NCI-H1694 (cell line): ENCODE data around the gene EXOSC9.

ENCODE experiments used
- DNase-seq: peaks from one replicate; lab custom pipeline; 2025; lab: John Stamatoyannopoulos, UW

EXOSC9 gene

GRCh38 chr4:121789455-121789854 lies 11.7 kb upstream of the EXOSC9 start:
- no peak for DNase-seq

- DNase-seq, result no peak
These were observed 10.9 kb upstream of the EXOSC9 start for GRCh38 chr4:121789960-121790829.

DNA sequence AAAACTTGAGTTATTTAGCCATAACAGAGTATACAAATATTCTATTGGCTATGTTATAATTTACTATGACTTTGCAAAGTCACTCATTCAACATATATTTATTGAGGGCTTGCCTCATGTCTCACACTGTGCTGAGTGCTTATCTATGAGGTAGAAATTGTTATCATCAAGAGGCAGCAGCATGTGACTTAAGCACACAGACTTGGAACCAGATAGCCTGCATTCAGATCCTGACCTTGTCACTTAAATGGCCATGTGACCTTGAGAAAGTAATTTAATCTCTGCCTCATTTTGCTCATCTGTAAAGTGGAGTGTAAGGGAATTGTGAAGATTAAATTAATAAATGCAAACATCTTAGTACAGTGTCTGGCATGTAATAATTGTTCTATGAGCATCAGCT lies 10.1 kb upstream of the EXOSC9 start:
- no peak for DNase-seq

- no peak for DNase-seq
These were observed 9.6 kb upstream of the EXOSC9 start for GRCh38 chr4:121791481-121791880.

- no peak for DNase-seq
These were observed 8.2 kb upstream of the EXOSC9 start for GRCh38 chr4:121792966-121793365.

- DNase-seq, result no peak
These were observed 6.5 kb upstream of the EXOSC9 start for GRCh38 chr4:121794505-121795188.

DNA sequence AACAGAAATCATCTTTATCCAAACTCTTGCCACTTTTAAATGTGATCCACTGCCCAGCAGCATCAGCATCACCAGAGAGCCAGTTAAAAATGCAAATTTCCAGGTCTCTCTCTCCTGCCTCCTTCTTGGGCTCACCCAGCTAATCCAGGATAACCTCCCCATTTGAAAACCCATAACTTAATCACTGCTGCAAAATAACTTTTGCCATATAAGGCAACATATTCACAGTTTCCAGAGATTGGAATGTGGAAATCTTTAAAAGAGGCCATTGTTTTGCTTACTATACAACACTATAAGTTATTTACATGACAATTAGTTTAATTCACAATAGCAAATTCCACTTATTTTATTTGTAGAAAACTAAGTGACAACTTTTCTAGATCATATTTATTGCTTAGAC lies 4.8 kb upstream of the EXOSC9 start:
- DNase-seq, result no peak

DNA sequence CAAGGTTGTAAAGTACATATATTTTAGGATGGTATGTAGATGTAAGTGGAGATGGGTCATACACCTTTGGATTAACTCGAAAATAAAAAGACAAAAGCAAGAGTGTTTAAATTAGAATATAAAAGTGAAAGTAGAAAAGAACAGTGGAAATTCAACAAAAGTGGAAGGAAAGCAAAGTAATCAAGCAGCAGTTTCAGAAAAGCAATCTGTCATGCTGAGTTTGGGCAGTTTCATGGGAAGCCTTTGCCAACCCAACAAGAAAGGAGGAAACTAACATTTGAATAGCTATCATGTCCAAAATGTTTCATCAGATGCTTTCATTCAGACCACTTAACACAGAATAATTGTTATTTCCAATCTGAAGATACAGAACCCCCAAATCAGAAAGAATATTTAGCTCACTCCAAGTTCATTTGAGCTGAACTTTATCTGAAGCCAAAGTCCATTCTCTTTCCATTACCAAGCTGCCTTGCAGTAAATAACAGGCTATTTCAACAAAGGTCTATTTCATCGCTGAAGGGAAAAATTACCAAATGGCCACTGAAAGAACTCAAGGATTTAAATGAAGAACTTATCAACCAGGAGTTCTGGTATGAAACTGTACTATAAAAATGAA lies 1.8 kb upstream of the EXOSC9 start:
- DNase-seq, result no peak

- no peak for DNase-seq
These were observed 1.1 kb upstream of the EXOSC9 start for GRCh38 chr4:121799867-121800501.

DNA sequence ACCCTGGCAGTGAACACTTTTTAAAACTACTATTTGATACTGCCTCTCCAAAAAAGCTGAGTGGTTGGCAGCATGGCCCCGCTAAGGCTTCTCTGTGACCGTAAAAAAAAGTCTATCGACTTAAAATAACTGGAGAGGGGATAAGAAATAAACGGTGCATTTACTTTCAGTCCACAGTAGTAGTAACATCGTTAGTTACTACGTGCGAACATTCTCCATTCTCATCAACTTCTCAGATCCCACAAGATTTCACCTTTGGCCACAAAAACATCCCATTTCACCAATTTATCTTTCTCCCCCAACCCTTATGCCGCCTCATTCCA lies 524 bp upstream of the EXOSC9 start:
- DNase-seq, result no peak

- DNase-seq, result no peak
These were observed 572 bp downstream of the EXOSC9 start for GRCh38 chr4:121801715-121802075.

DNA sequence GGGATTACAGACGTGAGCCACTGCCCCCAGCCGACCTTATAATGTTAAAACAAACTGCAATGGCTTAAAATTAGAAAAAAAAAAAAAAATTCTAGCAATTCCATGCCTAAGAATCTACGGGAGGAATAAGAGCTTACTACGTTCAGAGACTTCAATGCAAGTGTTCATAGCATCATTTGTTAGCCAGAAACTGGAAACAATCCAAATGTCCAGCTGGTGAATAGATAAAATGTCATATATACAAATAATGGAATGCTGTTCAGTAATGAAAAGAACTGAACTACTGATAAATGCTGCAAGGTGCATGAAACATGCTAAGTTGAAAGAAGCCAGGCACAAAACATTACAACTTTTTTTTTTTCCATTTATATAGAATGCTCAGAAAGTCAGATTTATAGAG lies 5.3 kb downstream of the EXOSC9 start:
- no peak for DNase-seq

GRCh38 chr4:121811122-121811521 lies 10.0 kb downstream of the EXOSC9 start:
- no peak for DNase-seq

GRCh38 chr4:121814756-121815155 lies 13.6 kb downstream of the EXOSC9 start:
- DNase-seq, result no peak

DNA sequence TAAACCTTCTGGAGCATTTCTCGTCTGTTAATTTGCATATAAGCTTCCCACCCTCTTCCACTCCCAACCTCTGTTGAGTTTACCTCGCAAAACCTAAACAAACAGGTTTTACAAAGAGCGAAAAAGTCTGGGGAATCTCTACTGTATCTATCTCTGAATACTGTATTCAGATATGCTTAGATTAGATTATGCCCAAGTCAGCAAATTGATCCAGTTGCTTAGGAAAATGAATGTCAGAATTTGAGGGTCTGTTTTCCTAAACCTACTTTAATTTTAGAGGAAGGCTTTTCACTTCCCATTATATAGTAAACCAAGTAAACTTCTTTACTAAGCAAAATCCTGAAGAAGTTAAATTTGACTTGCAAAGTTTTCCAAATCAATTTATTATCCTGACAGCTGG lies 15.9 kb downstream of the EXOSC9 start:
- DNase-seq, result no peak

DNA sequence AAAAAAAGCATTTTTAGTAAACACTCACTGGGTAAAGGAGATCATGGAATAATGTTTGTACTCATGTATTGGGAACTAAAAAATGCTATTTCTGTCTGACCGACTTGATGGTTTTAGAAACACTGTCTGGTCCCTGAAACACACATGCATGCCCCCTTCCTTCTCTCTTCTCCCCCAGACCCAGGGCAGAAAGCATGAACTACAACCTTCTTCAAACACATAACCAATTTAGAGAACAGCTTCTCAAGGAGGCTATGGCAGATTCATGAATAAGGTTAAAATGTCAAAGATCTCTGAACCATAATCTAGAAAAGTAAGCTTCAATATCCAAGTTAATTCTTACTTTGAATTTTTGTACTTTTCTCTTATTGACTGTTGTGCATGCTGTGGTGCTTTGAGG lies 16.6 kb downstream of the EXOSC9 start:
- no peak for DNase-seq

DNA sequence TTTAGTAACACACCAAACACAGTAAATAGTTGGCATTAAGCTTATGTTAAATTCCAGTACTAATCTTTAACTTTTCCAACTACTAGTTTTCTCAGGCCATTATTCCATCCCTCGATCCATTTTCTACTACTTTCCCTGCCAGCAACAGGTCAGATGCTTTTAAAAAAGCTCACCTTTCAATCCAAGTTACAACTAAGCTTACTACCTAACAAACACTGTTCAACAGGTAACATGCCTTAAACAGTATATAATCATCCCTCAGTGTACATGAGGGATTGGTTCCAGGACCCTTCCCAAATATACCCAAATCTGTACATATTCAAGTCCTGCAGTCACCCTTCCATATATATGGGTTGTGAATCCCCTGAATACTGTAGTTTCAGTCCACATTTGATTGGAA lies 17.1 kb downstream of the EXOSC9 start:
- DNase-seq, result no peak

- DNase-seq, result no peak
These were observed 18.3 kb downstream of the EXOSC9 start for GRCh38 chr4:121819216-121819965.

GRCh38 chr4:121822047-121822446 lies 20.9 kb downstream of the EXOSC9 start:
- no peak for DNase-seq

GRCh38 chr4:121822796-121823504 lies 21.8 kb downstream of the EXOSC9 start:
- peak; percentile 2 for DNase-seq

DNA sequence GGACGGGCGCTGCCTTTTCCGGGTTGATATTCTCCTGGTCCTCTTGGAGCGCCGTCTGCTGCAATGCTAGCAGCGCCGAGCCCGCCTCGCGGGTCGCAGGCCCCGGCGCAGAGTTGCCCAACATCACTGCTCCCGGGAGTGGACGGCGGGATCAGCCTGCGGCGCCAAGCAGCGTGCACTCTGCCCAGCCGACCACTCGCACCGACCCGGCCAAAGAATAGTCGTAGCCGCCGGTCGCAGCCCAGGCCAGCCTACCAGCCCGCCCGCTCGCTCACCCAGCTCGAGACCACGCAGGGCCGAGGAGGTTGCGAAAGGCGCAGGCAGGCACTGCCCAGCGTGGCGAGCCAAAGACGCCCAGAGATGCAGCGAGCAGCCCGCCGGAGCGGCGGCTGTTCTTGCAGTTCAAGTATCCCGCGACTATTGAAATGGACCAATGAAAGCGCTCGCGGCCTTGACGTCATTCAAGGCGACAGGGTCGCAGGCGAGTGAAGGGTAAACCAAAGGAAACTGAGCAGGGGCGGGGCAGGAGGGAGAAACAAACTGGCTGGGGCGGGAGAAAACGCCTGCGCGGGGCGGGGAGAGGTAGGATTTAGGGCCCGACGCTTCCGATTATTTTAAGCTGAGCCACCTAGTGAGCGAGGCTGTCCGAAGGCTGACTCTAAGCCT lies 22.5 kb downstream of the EXOSC9 start, which contains the start of gene CCNA2:
Gene CCNA2 (minus strand): TSS at position 379 of the 666 bp plus-strand sequence. CDS start 255 bp downstream, at position 124.
- peak; percentile 91 for DNase-seq
